ELR (cell line): ENCODE data around the gene ACSF3.
"Not testable (repeated sequence)": the region's sequence is repeated elsewhere in the genome, so short reads cannot be mapped to it uniquely, and the experiment has no call there.

Source experiments
- DNase-seq: peaks from one replicate; pipeline ENCODE4 v3.0.0-alpha.2; 2015; ENCODE audit warnings: low read depth

Gene ACSF3

DNA sequence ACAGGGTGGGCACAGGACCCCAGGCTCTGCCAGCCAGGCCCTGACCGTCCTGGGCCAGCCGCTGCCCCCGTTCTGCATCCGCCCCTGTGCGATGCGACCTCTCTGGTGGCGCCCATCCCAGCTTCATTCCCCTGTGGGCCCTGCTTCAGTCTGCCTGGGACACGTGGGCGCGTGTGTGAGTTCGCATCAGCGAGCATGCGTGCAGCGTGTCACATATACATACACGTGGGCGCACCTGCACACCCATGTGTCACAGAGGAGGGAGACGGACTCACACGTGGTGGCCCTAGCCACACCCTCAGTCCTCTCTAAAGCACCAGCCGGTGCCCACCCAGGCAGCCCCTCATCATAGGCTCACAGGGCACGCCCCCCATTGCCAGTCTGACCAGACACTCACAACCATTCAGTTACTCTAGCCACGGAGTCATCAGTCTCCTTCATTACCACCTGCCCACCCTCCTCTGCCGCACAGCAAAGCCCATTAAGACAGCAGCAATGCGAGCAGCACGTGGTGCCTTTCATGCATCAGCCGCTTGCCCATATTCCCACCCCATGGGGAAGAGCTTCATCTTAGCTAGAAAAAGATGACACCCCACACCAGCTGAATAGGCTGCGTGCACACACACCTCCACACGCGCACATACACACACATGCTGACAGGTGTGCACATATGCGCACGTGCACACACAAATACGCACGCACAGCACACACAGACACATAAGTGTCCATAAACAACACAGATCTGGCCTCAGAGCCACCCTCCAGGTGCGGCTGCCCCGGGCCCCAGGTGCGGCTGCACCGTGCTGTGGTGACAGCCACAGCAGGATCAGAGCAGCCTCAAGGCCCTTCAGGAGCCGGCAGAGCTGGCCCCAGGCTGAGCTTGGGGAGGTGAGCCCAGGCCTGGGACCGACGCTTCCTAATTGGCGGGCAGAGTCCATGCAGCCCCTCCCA, 68.4 kb downstream of the ACSF3 start:
- no peak for DNase-seq

DNA sequence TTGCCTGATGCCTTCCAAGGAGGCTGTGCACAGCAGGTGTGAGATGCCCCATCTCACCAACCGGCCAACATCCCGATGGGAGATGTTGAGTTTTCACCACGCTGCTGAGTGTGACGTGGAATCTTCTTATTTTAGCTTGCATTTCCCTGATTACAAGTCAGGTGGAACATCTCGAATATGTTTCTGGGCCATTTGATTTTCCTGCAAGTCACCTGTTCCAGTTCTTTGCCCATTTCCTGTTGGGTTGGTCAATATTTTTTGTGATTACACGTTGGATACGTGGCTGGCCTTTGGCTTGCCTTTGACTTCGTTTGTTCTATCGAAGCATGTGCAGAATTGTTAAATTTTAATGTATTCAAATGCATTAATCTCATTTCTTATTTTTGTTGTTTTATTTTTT, 69.6 kb downstream of the ACSF3 start:
- no peak for DNase-seq

DNA sequence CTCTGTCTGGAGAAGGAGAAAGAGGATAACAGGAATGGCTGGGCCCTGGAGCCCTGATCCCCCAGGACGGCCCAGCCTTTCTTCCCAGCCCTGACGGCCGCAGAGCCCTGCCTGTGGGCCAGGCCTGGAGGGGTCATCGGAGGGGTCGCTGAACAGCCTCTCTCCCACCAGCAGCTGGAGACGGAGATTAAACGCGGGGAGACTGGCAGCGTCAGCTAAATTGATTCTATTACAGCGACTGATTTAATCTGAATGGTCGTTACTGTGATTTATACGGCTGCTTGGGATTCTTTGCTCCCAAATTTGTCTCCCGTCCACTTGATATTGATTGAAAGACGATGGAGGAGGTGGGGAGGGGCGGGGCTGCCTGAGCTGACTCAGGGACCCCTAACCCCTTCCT, 70.8 kb downstream of the ACSF3 start:
- no peak for DNase-seq

DNA sequence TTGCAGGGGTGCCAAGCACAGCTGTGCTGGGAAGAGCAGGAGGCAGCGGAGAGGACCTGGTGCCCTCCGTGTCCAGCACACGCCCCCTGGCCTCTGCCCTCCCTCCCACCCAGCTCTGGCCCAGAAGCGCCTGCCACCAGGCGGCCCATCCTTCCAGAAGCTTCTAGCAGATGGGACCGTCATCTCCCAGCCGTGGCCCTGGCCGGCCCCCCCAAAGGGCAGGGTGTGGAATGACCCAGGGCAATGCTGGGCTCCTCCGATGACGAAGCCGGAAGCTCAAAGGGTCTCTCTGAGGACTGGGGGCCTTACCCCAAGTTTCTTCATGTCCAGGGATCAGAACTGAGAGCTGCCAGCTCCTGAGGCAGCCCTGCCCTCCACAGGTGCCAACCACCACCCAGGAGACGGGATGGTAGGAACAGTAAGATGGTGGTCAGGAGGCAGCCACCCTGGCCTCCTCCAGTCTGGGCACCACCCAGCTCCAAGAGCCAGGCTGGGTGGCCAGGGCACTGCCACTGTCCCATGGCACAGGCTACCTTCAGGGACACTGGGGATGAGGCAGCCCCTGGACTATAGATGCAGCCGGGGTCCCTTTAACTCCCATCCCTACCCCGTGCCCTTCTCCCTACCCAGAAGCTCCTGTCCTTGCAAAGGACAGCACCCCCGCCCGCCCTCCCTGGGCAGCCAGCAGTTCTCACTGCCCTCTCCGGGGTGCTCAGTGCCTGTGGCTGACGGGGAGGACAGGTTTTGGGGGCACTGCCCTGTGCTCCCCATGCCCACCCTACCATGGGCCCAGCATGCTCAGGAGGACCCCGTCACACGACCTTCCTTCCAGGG, 71.4 kb downstream of the ACSF3 start:
- no peak for DNase-seq

DNA sequence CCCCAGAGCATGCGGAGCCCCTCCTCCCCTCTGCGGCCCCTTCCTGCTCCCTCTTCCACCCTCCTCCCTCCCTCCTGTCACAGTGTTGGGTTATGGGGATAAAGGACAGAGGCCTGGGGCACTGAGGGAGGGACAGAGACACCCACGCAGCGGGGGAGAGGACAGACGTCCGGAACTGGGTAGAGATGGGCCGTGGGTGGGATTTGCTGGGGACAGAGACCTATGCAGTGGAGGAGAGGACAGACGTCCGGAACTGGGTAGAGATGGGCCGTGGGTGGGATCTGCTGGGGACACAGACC, 72.0 kb downstream of the ACSF3 start:
- not testable (repeated sequence) for DNase-seq

DNA sequence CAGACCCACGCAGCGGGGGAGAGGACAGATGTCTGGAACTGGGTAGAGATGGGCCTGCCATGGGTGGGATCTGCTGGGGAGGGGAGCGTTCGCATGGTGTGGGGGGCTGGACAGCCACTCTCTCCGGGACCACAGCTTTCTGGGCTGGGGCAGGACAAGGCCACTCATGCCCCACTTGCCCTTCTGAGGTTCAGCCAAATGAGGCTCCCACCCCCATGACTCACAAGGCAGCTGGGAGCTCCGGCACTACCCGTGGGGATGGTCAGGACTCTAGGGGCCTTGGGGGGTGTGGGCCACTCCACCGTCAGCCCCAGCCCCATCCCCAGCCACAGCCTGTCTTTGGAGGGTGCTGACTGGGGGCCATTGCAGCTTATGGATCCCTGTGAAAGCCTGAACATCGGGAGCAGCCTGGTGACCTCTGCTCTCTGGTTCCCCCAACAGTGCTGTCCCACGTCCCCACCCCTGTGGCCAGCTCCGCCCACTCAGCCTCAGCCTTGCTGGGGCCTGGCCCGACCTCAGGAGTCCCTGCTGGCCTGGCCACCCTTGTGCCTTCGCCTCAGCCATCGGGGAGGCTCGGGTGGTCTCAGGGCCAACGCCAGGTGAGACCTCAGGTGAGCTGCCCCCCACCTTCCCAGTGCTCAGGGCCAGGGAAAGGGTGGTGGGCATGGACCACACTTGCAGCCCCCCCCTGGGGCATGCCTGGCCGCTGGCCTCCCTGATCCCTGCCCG, 73.2 kb downstream of the ACSF3 start:
- peak; percentile 21 for DNase-seq

DNA sequence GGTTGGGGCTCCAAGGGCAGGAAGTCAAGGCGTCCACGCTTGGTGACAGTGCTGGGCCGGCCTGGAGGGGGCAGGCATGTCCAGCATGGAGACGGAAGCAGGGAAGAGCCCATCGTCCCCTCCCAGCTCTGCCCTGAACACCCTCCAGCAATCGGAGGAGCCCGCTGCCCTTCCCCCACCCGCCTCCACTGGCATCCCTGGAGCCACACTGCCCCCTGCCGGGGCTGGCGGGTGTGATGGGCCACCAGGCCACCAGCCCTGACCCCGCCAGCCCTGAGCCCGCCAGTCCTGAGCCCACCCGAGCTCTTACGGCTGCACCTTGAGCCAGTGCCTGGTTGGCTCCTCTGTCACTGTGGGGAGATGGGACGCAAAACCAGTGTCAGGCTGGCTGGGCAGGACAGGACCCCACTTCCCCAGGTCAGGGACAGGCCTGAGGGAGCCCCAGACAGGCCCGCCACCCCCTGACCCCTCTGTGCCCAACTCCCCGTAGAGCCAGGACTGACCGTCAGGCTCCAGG, 73.8 kb downstream of the ACSF3 start:
- DNase-seq: peak; percentile 83

DNA sequence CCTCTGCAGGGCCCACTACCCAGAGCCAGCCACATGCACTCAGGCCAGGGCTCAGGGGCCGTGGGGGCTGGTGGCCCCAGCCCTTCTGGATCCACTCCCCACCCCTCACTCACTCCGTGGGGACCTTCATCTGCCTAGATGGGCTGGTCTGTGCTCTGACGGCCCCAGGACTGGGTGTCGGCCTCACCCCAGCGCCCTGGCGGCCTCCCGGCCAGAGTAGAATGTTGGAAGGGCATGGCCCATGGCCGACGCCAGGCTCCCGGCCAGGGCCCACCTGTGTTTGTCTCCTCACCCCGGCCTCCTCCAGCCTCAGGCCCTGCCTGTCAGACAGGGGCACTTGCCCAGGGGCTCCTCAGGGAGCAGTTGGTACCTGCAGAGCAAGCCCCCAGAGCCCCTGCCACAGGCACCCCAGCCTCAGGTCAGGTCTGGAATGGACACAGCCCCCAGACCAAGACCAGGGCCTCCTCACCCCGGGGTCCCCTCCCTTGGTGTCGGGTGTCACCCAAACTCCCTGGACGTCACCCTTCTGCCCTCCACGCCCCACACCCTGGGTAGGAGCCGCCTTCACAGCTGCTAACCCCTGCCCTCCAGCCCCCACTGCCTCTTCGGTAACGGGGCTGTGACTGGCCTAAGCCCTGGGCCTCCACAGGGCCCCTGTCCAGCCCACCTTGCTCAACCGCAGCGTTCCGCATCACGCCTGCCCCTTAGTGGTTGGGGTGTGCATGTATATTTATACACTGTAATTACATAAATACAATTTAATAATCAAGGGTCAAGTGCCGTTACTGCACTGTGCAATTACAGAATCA, 74.9 kb downstream of the ACSF3 start:
- DNase-seq: peak; percentile 17

DNA sequence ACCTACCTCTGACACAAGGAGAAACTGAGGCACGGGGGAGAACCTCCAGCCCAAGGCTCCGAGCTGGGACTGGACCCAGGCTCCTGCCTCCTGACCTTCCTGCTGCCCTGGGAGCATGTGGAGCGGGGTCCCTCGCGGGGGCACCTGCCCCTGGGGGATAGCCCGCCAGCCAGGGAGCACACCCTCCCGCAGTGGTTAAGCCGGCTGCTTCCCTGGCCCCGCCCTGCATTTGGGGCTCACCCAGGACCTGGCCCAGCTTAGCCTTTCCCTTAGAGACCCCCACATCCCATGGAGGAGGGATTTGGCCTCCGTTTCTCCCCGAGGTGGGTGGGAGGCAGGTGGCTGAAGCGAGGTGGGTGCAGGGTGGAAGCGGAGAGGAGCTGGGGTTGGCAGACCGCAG, 76.1 kb downstream of the ACSF3 start:
- DNase-seq: no peak

DNA sequence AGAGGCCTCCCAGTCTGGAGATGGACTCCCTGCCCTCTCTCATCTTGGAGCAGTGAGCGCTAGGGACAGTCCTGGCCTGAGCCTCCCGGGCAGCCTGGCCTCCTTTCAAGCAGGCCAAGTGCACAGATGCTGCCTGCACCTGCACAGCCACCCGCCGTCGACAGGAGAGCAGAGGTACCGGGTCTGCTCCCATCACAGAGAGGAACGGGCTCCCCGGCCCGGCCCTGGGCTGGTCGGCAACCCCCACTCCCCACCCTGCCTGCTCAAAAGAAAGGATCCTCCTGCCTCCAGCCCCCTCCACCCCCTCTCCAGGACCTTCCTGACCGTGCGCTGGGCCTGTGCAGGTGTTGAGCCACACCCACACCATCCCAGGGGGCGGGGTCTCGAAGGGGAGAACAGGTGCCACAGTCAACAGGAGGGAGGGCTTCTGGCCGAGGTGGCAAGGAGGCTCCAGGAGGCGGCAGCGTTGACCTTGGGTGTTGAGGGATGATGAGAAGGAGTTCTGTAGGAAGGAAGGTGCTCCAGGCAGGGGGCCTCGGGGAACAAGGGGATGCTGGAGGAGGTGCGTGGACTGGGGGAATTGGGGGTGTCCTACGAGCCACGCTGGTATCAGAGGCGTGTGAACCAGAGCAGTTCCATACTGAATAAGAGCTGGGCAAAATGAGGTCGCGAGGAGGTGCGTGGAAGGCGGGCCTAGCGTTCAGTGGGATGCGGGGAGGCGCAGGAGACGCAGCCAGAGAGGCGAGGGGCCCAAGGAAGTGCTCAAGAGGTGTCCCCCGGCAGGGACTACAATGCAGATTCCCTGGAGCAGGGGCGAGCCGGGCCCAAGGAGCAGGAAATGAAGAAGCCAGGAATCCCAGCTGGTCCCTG, 76.9 kb downstream of the ACSF3 start:
- DNase-seq: peak; percentile 14

DNA sequence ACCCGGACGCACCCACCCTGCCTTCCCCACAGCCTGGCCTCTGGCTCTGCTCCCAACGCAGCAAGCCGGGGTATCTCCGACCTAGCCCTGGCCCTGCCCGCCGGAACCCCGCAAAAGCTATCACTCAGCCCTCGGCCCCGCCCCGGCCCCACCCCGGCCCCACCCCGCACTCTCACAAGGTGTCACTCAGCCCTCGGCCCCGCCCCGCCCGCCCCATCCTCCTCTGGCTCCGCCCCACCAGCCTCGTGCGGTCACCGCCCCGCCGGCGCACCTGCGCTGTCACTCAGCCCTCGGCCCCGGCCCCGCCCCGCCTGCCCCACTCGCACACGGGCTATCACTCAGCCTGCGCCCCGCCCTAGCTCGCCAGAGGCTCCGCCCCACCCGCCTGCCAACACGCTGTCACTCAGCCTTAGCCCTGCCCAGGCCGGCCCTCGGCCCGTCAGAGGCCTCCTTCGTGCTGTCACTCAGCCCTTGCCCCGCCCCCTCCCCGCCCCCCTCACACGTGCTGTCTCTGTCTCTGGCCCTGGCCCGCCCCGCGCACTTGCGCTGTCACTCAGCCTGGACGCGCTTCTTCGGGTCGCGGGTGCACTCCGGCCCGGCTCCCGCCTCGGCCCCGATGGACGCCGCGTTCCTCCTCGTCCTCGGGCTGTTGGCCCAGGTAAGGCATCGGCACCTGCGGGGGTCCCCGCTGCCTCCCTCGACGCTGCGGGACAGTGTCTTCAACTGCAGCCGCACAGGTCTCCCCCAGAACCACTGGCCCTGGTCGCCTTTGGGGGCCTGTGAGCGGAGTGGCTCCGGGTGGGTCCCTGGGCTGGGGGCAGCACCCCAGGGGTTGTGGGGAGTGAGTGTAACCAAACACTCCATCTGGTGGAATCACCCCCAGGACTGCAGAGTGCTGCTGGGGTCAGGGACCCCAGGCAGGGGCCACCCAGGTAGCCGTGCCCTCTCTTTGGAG, 77.8 kb downstream of the ACSF3 start, which contains the start of gene CDH15:
CDH15 (plus strand) TSS at position 533 of the 955 bp plus-strand sequence; CDS start at position 617, 84 bp downstream.
- DNase-seq: peak; percentile 90

DNA sequence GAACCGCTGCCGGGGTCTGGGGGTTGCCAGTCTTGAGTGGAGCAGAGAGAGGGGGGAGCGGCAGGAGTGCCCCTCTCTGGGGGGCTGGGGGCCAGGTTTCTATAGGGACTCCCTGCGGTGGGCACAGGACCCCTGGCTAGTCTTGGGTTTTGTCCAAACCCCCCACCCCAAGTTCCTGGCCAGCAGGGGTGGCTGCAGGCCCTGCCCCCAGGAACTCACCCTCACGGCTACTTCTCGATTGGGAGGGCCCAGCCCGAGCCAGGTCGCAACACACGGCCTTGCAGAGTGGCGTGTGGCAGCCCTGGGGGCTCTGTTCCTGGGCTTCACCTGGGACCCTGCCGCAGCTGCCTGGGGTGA, 78.5 kb downstream of the ACSF3 start:
- DNase-seq: no peak

DNA sequence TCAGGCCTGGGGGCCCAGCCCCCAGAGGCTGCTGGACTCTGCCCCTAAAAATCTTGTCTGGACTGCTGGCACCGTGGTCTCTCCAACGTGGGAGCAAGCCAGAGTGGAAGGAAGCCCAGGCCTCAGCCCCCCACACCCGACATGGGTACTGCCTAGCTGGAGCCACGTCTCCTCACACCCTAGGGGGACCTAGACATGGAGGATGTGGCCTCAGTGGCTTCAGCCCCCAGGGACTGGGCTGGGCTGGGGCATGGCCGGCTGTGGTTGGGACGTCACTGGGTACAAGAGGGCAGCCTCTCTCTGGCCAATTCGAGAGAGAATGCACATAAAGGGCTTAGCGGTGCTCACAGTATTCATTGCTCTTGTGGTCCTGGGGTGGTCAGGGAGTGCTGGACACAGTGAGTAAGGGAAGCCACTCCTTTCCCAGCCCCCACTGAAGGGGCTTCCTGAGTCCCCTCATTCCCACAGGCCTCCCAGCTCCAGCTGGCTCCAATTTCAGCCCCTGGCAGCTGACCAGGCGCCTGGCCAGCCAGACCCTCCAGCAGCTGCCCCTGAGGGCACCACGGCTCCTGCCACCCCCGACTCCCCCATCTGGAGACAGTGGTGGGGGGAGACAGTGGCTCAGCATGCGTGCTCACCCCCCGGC, 79.0 kb downstream of the ACSF3 start:
- DNase-seq: no peak

DNA sequence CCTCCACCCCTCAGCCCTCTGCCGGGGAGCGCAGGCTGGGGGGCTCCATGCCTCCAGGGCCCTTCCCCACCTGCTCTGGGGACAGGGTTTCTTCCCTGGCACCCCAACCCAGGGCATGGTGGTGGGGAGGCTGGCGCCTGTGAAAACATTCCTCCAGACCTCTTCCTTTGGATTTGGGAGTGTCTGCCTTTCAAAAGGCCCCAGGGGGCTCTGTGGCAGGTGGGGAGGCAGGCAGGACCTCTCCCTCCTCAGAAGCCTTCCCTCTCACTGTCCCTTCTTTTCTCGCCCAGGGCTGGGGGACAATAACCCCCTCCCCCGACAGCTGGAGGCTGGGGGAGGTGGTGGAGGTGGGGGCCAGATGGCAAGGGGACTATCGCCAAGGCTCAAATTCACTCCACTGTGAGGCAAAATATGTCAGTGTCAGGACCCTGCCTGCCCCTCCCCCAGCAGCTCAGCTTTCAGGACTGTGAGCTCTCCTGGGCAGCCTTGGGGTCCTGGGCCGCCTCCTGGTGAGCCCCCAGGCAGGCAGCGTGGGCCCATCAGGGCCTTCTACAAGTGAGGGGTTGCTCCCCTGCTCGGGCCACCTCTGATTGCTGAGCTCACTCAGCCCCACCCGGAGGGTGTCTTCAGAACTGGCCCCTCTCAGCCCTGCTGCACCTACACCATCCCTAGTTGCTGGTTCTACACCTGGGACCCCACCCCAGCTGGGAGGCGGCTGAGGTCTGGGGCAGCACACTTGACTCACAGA, 79.7 kb downstream of the ACSF3 start:
- no peak for DNase-seq

DNA sequence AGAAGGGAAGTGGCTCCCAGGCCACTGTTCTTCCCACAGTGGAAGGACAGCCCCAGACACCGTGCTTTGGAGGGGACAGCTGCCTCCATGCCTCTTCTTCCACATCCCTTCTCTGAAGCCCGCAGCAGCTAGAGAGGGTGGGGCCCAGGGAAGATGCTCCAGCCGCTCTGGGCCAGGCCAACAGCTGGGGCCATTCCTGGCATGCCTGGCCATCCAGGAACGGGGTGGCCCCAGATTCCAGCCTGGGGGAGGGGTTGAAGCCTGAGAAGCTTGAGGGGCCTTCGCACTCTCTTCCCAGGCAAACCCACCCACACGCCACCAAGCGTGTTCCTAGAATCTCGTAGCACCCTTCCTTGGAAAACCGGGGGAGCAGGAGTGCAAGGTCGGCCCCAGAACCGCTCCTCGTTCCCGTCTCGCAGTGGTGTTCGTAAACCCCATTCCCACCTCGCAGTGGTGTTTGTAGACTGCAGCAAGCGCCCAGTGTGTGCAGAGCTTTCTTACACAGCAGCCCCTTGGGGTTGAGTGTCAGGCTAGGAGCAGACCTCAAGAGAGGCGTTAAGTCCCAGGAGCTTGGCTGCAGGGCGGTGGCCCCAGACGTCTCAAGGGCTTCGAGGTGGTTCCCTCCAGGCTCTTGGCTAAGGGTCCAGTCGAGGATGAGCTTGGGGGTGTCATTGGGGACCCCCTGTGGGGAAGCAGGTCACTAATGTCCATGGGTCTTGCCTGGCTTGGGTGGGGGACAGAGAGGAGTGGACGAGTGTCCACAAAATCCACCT, 80.6 kb downstream of the ACSF3 start:
- no peak for DNase-seq

DNA sequence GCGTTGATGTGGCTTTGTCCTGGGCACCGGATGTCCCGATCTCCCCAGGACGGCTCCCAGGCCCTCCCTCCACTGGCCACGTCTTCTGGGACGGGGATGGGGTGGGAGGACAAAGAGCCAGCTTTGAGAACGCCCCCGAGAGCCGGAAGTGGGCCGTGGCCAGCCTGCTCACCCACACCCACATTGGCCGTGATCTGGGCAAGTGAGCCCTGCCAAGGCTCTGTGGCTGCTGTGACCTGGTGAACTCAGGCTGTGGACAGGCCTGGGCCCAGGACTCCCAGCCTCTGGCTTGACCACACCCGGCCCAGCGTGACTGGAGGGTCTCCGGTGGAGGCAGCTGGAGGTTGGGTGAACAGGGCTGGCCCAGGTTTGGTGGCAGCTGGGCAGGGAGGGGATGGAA, 81.2 kb downstream of the ACSF3 start:
- DNase-seq: no peak
